ENCODE measurements around the gene DPH2.

Gene DPH2

DNA sequence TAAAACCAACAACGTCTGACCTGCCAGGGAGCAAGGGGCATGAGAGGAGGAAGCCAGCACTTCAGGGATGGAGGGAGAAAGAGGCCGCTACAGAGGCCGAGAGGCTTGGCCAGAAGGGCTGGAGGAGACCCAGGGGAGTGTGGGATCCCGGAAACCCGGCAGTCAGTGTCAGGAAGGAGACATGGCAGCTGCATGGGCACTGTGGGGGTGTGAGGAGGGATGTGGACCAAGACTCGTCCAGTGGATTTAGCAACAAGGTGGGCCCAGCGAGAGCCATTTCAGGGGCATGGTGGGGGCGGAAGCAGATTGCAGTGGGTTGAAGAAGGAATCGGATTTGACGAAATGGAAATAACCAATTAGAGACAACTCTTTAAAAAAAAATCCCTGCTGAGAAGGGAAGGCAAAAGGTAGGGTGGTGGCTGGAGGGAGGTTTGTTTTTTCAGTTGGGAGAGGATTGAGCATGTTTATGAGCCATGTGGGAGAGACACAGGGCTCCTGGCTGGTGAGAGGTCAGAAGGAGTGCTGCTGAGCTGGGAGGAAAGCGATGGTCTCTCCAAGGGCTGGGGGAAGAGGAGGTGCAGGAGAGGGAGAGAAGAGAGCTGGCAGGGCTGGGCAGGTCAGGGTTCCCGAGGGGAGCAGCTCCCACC, 13.6 kb downstream of the DPH2 start:
- DNase-seq (ENCODE audit: low spot score) = no peak

GRCh38 chr1:43984855-43985254, 15.0 kb downstream of the DPH2 start:
- DNase-seq (ENCODE audit: low spot score) = no peak

DNA sequence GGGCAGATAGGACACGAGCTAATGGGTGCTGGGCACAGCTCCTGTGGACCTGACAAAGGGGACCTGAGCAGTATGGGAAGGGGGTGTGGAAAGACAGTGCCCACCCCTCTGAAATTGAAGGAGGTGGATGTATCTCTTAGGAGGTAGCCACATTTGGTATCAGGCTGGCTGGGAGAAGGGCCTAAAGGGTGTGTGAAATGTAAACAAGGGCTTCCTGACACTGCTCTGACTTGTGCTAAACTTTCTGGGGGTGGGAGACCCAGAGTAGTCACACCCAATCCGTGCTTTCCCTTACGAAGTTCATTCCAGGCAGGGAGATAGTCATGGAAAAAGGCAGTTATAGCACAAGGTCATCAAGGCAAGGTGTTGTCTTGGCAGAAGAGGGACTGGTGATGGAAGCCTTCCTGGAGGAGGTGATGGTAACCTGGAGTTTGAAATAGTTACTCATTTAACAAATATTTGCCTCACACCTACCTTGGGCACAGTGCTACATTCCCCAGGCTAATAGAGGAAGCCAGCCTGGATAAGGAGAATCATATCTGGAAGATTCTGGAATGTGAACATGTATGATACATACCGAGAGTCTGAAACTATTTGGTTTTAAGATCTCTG, 16.3 kb downstream of the DPH2 start:
- DNase-seq (ENCODE audit: low spot score) = no peak

GRCh38 chr1:43986712-43987111, 16.9 kb downstream of the DPH2 start:
- DNase-seq (ENCODE audit: low spot score) = no peak

- DNase-seq (ENCODE audit: low spot score) = no peak
Observed at GRCh38 chr1:43987159-43987902, 17.5 kb downstream of the DPH2 start.

DNA sequence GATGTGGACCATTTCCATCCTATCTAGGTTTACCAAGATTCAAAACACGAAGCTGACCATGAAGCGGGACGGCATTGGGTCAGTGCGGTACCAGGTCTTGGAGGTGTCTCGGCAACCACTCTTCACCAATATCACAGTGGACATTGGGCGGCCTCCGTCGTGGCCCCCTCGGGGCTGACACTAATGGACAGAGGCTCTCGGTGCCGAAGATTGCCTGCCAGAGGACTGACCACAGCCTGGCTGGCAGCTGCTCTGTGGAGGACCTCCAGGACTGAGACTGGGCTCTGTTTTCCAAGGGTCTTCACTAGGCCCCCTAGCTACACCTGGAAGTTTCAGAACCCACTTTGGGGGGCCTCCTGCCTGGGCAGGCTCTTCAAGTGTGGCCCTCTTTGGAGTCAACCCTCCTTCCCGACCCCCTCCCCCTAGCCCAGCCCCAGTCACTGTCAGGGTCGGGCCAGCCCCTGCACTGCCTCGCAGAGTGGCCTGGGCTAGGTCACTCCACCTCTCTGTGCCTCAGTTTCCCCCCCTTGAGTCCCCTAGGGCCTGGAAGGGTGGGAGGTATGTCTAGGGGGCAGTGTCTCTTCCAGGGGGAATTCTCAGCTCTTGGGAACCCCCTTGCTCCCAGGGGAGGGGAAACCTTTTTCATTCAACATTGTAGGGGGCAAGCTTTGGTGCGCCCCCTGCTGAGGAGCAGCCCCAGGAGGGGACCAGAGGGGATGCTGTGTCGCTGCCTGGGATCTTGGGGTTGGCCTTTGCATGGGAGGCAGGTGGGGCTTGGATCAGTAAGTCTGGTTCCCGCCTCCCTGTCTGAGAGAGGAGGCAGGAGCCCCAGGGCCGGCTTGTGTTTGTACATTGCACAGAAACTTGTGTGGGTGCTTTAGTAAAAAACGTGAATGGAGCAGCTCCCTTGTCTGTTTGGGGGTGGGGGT, 20.7 kb downstream of the DPH2 start:
- DNase-seq (ENCODE audit: low spot score) = no peak

DNA sequence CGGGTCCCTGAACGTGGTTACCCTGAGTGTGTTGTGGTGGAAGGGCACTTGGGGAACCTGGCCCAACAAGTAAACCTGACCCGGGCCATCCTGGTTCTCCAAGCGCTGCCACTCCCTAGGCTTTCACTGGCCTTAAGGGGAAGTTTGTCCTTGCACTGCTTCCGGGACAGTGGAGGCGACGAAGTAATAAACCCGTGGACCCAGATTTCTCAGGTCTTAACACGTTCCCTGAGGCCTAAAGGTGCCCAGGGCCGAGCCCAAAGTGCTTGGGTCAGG, 21.3 kb downstream of the DPH2 start:
- no peak for DNase-seq (ENCODE audit: low spot score)

DNA sequence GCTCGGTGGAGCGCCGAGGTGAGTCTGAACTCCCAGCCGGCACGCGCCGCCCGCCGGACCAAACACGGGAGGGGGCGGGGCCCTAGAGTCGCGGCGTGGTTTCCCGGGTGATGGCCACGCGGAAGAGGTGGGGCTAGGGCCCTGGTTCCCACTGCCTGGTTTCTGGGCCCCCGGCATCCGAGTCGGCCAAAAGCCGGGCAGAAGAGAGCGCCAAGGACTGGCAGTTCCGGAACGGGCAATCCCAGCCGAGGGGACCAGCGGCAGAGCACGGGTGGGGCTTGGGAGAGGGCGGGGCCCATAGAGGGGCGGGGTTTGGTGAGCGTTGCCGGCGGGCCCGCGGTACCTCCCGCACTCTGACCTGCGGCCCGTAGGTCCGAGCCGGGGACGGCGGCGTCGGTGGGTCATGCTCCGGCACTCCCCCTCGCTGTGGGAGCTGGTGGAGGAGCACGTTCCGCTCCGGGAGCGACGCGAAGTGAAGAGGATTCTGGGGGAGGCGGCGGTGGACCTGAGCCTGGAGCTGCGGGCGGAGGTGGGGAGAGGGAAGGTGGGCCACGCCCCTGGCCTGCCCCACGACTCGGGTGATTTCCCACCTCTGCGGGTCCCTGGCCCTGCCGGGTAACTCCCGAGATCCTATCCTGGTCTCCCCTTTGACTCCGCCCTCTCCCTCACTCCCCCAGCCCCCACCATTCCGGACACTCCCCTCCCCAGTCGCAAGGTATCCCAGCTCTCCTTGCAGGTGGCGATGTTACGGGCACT, 21.8 kb downstream of the DPH2 start, which contains the start of gene CCDC24:
Gene CCDC24 (plus strand): TSS at position 124 of the 756 bp plus-strand sequence. CDS start 280 bp downstream, at position 404.
- peak; percentile 86 for DNase-seq (ENCODE audit: low spot score)

DNA sequence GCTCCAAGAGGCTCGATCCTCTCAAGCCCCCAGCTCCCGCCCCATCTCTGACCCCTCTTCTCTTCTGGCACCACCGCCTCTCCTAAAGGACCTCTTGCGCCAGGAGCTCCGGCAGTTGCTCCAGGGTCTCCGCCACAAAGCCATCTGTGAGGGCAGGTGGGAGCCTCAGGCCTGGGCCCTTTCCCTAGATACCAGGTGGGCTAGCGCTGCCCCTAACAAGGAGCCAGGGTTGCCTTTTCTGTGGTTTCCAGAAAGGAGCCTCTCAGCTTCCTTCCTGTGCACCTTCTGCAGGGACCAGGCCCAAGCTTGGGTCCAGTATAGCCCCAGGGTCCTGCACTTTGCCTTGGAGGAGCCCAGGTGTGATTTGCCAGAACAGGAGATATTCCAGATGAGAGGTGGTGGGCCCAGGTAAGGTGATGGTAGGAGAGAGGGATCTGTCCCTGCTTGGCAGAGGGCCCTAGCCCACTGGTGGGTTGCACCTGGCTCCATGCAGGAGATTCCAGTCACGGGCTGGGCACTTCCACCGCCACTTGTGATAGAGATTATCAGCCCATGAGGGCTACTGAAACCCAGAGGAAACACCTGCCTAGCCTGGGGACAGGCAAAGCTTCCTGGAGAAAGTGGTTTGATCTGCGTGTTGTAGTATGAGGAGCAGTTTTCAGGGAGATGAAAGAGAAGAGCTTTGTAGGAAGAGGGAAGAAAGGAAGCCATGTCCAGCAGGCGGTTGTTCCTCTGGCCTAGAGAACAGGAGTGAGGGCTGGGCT, 22.6 kb downstream of the DPH2 start:
- no peak for DNase-seq (ENCODE audit: low spot score)

GRCh38 chr1:43993206-43993914, 23.6 kb downstream of the DPH2 start:
- DNase-seq (ENCODE audit: low spot score) = no peak

DNA sequence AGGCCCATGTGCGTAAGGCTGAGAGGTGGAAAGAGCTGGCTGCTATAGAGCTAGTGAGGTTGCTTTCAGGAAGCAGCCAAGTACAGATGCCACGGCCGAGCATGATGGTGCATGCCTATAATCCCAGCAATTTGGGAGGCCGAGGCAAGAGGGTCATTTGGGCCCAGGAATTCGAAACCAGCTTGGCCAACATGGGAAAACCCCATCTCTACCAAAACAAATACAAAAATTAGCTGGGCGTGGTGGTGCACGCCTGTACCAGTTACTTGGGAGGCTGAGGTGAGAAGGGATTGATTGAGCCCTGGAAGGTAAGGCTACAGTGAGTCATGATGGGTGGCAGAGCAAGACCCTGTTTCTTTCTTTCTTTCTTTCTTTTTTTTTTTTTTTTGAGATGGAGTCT, 24.3 kb downstream of the DPH2 start:
- no peak for DNase-seq (ENCODE audit: low spot score)

GRCh38 chr1:43994794-43995790, 25.3 kb downstream of the DPH2 start:
- DNase-seq (ENCODE audit: low spot score) = no peak

GRCh38 chr1:43995984-43996732, 26.3 kb downstream of the DPH2 start:
- no peak for DNase-seq (ENCODE audit: low spot score)

DNA sequence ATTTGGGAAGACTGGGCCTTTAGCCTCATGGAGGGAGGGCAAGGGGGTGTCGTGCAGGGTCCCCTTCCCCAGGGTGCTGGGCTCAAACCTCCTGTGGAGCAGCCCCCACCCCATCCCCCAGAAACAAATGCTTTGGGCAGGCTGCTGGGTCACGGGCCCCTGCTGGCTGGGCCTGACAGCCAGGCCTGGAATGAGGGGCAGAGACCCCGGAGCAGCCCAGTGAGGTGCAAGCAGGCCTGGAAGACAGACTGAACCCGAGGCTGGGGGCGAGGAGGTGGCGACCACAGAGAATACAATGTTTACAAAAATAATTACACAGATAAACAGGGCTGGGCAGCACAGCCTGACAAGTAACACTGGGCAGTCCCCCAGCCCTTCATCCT, 26.9 kb downstream of the DPH2 start:
- DNase-seq (ENCODE audit: low spot score) = no peak

GRCh38 chr1:43997295-43997999, 27.6 kb downstream of the DPH2 start:
- DNase-seq (ENCODE audit: low spot score) = no peak

GRCh38 chr1:43998000-43998378, 28.2 kb downstream of the DPH2 start:
- DNase-seq (ENCODE audit: low spot score) = no peak

GRCh38 chr1:43999455-43999854, 29.6 kb downstream of the DPH2 start:
- no peak for DNase-seq (ENCODE audit: low spot score)
